Spleen (tissue), 11 donors: ENCODE results near the gene SLC7A10. TPM values are rescaled to one million over a fixed set of nuclear protein-coding genes. Genes with fewer than 3 reads are reported as not detected.

Experiments used
- DNase-seq: peaks from one replicate; pipeline ENCODE4 v3.0.0-alpha.2; 2020
- H3K27ac ChIP-seq, 8 donors: fragments of 200-600 bp; sonication (generic) in 7 of 8; 1 replicate in 4 of 8; 2 replicates in 4 of 8; pipeline versions ENCODE4 v1.5.0 to v1.8.0; 2016 to 2021; ENCODE audit warnings: inconsistent platforms in 4 of 8, mild to moderate bottlenecking in 4 of 8, moderate library complexity in 1 of 8
- H3K27me3 ChIP-seq, 7 donors: fragments of 200-600 bp; sonication (generic) in 6 of 7; replicated peaks in 1 of 7; 1 replicate in 4 of 7; 2 replicates in 3 of 7; pipeline versions ENCODE4 v1.5.0 to v1.8.0; 2016 to 2021; ENCODE audit warnings: inconsistent platforms in 3 of 7, mild to moderate bottlenecking in 1 of 7
- H3K36me3 ChIP-seq, 6 donors: fragments of 200-600 bp; sonication (generic) in 5 of 6; 1 replicate in 4 of 6; 2 replicates in 2 of 6; pipeline versions ENCODE4 v1.5.0 to v1.8.0; 2016 to 2021; ENCODE audit warnings: inconsistent platforms in 2 of 6
- H3K4me1 ChIP-seq, 6 donors: fragments of 200-600 bp; sonication (generic) in 5 of 6; 1 replicate in 3 of 6; 2 replicates in 3 of 6; pipeline versions ENCODE4 v1.5.0 to v1.8.0; 2016 to 2021; ENCODE audit warnings: inconsistent platforms in 3 of 6
- H3K4me3 ChIP-seq, 8 donors: fragments of 200-600 bp; sonication (generic) in 7 of 8; 1 replicate in 4 of 8; 2 replicates in 4 of 8; pipeline versions ENCODE4 v1.5.0 to v1.8.0; 2016 to 2021; ENCODE audit warnings: inconsistent platforms in 4 of 8, mild to moderate bottlenecking in 4 of 8, moderate library complexity in 2 of 8
- H3K9me3 ChIP-seq, 8 donors: fragments of 200-600 bp; sonication (generic) in 7 of 8; 1 replicate in 4 of 8; 2 replicates in 4 of 8; pipeline versions ENCODE4 v1.5.0 to v1.8.0; 2016 to 2021; ENCODE audit warnings: inconsistent platforms in 4 of 8
- POLR2A ChIP-seq, 3 donors: fragments of 450-650 bp; IDR thresholded peaks; one replicate each; pipeline ENCODE4 v1.5.1; 2017; ENCODE audit warnings: antibody characterized with exemption in 3 of 3, mild to moderate bottlenecking in 1 of 3
- POLR2AphosphoS5 ChIP-seq, 3 donors: sonication (generic); formaldehyde crosslinking; IDR thresholded peaks; one replicate each; pipeline ENCODE4 v1.5.1; 2017; ENCODE audit warnings: antibody characterized with exemption in 3 of 3
- WGBS, 5 donors: extraction: QIAGEN DNeasy Blood & Tissue Kit in 3 of 5; methylation state at CpG; one replicate each; pipeline versions ENCODE4 v1.1.5 to v1.1.7; 2013 to 2018; 5-methylcytosine and 5-hydroxymethylcytosine counted together
- intact Hi-C: fragments of 100-400 bp; cut with DNase I; formaldehyde crosslinking; loops from one replicate; pipeline ENCODE4 v1.15.0; 2023; ENCODE audit warnings: low total_unique reads
- polyA plus RNA-seq, 3 donors: library from polyadenylated mRNA; stranded (reverse); fragments of 200-250 nt; gene quantifications; one replicate each; pipeline ENCODE4 v1.2.1, GENCODE V29; 2013
- total RNA-seq, 7 donors: library from RNA; depleted of rRNA in 3 of 7; stranded (reverse); fragments of >200 nt in 3 of 7; fragmentation: NEBNext Ultra II Directional in 4 of 7; extraction: Animal tissue kit (Norgen Biotek cat#: 25700) in 4 of 7; gene quantifications; one replicate each; pipeline versions ENCODE4 v1.1.0 to v1.2.1, GENCODE V29; 2016 to 2021
- TF ChIP-seq, protein P1 (sequence below), 11 experiments: fragments of 200-600 bp in 7 of 11; fragments of 450-650 bp in 4 of 11; sonication (generic) in 4 of 11; IDR thresholded peaks in 8 of 11; conservative IDR thresholded peaks in 3 of 11; 1 replicate in 7 of 11; 2 replicates in 4 of 11; pipeline versions ENCODE4 v1.4.0 to v1.8.0; 2016 to 2021; ENCODE audit warnings: antibody characterized with exemption in 11 of 11, inconsistent platforms in 4 of 11, mild to moderate bottlenecking in 1 of 11
- donor health status: healthy with polysubstance abuse.
- donor health status: DM: no; HTN: no; CAD: no; lungs with moderate emphysema.
- donor health status: DM: no; HTN: no; CAD: no.
- donor health status: Bipolar disorder and iron deficiency.
- donor health status: healthy.
- donor health status: DM: no; HTN: no; CAD: no.
- donor health status: DM: yes; HTN: yes; CAD: no.

The SLC7A10 gene
- total and polyA plus RNA-seq, 10 donors, result 0.06 to 0.37 (median 0.19) TPM; not detected in 6

DNA sequence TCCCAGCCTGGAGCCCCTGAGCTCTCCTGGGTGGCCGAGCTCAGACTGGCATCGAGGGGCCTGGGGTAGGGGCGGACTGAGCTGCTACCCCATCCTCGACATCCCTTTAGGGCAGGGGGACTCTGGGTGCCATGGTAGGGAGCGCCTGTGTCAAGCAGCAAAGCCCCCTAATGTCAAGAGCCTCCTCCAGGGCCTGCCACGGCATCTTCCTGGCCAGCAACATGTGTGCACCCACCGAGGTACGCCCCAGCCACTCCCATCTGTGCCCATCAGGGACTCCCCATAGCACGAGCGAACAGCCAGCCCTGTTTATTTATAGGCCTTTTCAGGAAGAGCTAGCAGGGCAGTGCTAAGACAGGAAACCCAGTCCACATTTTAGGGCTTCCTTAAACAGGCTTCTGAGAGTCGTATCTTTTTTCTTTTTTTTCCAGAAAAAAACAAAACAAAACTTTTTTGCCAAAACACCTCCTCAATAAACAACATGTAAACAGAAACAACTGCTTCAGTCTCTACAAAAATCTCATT is 17.2 kb downstream of the SLC7A10 start:
- WGBS, 5 donors, result 15 to 48% (median 45%) methylated on average over 6 to 11 of the region's 11 CpGs
- intact Hi-C loops, result no loop called here
- H3K27me3 ChIP-seq, result no peaks in the 10 kb centered on the region
- peaks cover 0 to 42% (median 0%) of the 10 kb centered on the region in 6 donors for H3K36me3 ChIP-seq
- no peak for DNase-seq
- H3K4me3 ChIP-seq, result no peak overlapping the region
- TF ChIP-seq POLR2AphosphoS5 (IDR thresholded peaks at IDR 0.05) (no peak), POLR2A (IDR thresholded peaks at IDR 0.05) (no peak)
- TF ChIP-seq, protein P1, sequence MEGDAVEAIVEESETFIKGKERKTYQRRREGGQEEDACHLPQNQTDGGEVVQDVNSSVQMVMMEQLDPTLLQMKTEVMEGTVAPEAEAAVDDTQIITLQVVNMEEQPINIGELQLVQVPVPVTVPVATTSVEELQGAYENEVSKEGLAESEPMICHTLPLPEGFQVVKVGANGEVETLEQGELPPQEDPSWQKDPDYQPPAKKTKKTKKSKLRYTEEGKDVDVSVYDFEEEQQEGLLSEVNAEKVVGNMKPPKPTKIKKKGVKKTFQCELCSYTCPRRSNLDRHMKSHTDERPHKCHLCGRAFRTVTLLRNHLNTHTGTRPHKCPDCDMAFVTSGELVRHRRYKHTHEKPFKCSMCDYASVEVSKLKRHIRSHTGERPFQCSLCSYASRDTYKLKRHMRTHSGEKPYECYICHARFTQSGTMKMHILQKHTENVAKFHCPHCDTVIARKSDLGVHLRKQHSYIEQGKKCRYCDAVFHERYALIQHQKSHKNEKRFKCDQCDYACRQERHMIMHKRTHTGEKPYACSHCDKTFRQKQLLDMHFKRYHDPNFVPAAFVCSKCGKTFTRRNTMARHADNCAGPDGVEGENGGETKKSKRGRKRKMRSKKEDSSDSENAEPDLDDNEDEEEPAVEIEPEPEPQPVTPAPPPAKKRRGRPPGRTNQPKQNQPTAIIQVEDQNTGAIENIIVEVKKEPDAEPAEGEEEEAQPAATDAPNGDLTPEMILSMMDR (IDR thresholded peaks at IDR 0.05 in 8 of 11, conservative IDR thresholded peaks at IDR 0.05 in 3 of 11), result no peak
- no peak overlapping the region for H3K27ac ChIP-seq
- no peaks in the 10 kb centered on the region for H3K9me3 ChIP-seq
- peaks cover 0 to 12% (median 3%) of the 10 kb centered on the region in 6 donors for H3K4me1 ChIP-seq

DNA sequence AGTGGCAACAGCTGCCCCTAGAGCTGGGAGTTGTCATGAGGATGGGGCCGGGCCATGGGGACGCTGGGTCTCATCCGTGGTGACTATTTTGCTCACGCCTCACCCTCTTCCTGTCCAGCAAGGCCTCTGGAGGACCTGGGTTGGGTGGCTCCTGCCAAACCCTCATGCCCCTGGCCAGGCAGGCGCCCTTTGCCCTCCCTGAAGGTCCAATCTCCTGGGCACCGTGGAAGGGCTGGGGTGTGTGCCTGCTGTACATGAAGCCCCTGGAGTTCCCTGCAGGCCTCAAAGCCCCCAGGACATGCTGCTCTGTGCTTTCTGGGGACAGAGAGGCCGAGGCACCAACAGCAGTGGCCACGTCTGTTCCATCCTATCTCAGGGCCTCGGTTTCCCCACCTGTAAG is 17.7 kb downstream of the SLC7A10 start:
- Histone ChIP-seq H3K9me3 (no peaks in the 10 kb centered on the region), H3K4me3 (no peak overlapping the region), H3K27ac (no peak overlapping the region), H3K27me3 (no peaks in the 10 kb centered on the region), H3K4me1 (peaks cover 0 to 12% (median 3%) of the 10 kb centered on the region in 6 donors), H3K36me3 (peaks cover 0 to 48% (median 0%) of the 10 kb centered on the region in 6 donors)
- 55 to 83% (median 79%) methylated on average over 5 to 9 of the region's 9 CpGs; no CpG with 5 or more reads in 1 of the 5 donors for WGBS, 5 donors
- intact Hi-C loops, result no loop called here
- TF ChIP-seq POLR2AphosphoS5 (IDR thresholded peaks at IDR 0.05) (no peak), POLR2A (IDR thresholded peaks at IDR 0.05) (no peak)
- TF ChIP-seq, protein P1 (IDR thresholded peaks at IDR 0.05 in 8 of 11, conservative IDR thresholded peaks at IDR 0.05 in 3 of 11), result no peak
- no peak for DNase-seq

DNA sequence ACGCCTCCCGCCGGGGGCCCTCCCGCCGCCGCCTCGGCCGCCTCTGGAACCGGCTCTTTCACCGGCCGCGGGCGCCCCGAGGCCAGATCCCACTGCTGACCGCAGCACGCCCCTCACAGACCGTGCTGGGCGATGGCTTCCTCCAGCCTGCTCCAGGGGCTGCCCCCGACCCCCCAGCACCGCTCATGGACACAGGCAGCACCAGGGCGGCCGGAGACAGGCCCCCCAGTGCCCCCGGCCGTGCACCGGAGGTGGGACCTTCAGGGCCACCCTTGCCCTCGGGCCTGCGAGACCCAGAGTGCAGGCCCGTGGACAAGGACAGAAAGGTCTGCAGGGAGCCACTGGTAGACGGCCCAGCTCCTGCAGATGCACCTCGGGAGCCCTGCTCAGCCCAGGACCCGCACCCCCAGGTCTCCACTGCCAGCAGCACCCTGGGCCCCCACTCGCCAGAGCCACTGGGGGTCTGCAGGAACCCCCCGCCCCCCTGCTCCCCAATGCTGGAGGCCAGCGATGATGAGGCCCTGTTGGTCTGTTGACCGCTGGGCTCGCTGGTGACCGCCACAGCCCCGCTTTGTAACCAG is 18.5 kb downstream of the SLC7A10 start:
- intact Hi-C loops, result no loop called here
- no peak for DNase-seq
- 89 to 97% (median 93%) methylated on average over 22 to 38 of the region's 38 CpGs for WGBS, 5 donors

DNA sequence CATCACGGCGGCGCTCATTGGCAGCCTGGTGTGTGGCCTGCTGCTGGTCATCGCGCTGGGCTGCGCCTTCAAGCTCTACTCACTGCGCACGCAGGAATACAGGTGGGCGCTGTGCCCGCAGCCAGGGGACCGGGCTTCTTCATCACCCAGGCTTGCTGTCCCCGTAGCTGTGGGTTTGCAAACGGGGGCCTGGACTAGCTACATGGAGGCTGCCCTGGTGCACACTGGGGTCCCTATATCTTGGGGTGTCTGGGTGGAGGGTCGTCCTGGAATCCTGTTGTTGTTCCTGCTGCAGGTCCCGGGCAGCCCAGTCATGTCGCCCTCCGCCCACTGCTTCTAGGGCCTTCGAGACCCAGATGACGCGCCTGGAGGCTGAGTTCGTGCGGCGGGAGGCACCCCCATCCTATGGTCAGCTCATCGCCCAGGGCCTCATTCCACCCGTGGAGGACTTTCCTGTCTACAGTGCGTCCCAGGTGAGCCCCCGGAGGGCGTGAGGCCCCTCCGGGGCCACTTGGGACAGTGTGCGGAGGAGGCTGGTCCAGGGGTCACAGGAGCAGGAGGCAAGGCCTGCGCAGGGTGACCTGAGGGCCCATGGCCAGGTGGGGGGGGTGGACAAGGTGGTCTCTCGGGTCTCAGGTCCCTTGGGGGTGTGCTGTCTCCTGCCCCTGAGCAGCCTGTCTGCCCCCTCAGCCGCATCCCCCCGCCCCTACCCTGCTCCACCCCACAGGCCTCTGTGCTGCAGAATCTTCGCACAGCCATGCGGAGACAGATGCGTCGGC is 19.2 kb downstream of the SLC7A10 start:
- no peak for DNase-seq
- intact Hi-C loops, result no loop called here
- WGBS, 5 donors, result 86 to 96% (median 94%) methylated on average over 18 to 38 of the region's 38 CpGs

More for the DNA sequence above, 18.5 kb downstream of the SLC7A10 start:
- H3K36me3 ChIP-seq, result peaks cover 0 to 52% (median 0%) of the 10 kb centered on the region in 6 donors
- TF ChIP-seq POLR2AphosphoS5 (IDR thresholded peaks at IDR 0.05), result no peak
- no peaks in the 10 kb centered on the region for H3K27me3 ChIP-seq
- H3K4me3 ChIP-seq, result no peak overlapping the region
- no peak overlapping the region for H3K27ac ChIP-seq
- no peaks in the 10 kb centered on the region for H3K9me3 ChIP-seq
- H3K4me1 ChIP-seq, result peaks cover 0 to 12% (median 3%) of the 10 kb centered on the region in 6 donors

More for the DNA sequence above, 19.2 kb downstream of the SLC7A10 start:
- Histone ChIP-seq H3K27me3 (no peaks in the 10 kb centered on the region), H3K4me3 (no peak overlapping the region), H3K9me3 (no peaks in the 10 kb centered on the region), H3K36me3 (peaks cover 0 to 52% (median 0%) of the 10 kb centered on the region in 6 donors), H3K4me1 (peaks cover 0 to 12% (median 3%) of the 10 kb centered on the region in 6 donors), H3K27ac (no peak overlapping the region)
- TF ChIP-seq, protein P1 (IDR thresholded peaks at IDR 0.05 in 8 of 11, conservative IDR thresholded peaks at IDR 0.05 in 3 of 11), result no peak
- TF ChIP-seq POLR2A (IDR thresholded peaks at IDR 0.05) (no peak), POLR2AphosphoS5 (IDR thresholded peaks at IDR 0.05) (no peak)
